Stimulated activated CD4-positive, alpha-beta T cell treated with anti-CD3 and anti-CD28 coated beads, TNF-alpha, amount 100 ng/mL, for 24 hours (primary cell): Measurements from ENCODE around the gene SGCE.
"Not testable (repeated sequence)": the region's sequence is repeated elsewhere in the genome, so short reads cannot be mapped to it uniquely, and the experiment has no call there.

Experiments used
- DNase-seq, 3 experiments: peaks; one replicate each; pipeline ENCODE4 v3.0.0-alpha.2; 2020; ENCODE audit warnings: low read depth in 3 of 3

The SGCE gene, protein sequence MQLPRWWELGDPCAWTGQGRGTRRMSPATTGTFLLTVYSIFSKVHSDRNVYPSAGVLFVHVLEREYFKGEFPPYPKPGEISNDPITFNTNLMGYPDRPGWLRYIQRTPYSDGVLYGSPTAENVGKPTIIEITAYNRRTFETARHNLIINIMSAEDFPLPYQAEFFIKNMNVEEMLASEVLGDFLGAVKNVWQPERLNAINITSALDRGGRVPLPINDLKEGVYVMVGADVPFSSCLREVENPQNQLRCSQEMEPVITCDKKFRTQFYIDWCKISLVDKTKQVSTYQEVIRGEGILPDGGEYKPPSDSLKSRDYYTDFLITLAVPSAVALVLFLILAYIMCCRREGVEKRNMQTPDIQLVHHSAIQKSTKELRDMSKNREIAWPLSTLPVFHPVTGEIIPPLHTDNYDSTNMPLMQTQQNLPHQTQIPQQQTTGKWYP

DNA sequence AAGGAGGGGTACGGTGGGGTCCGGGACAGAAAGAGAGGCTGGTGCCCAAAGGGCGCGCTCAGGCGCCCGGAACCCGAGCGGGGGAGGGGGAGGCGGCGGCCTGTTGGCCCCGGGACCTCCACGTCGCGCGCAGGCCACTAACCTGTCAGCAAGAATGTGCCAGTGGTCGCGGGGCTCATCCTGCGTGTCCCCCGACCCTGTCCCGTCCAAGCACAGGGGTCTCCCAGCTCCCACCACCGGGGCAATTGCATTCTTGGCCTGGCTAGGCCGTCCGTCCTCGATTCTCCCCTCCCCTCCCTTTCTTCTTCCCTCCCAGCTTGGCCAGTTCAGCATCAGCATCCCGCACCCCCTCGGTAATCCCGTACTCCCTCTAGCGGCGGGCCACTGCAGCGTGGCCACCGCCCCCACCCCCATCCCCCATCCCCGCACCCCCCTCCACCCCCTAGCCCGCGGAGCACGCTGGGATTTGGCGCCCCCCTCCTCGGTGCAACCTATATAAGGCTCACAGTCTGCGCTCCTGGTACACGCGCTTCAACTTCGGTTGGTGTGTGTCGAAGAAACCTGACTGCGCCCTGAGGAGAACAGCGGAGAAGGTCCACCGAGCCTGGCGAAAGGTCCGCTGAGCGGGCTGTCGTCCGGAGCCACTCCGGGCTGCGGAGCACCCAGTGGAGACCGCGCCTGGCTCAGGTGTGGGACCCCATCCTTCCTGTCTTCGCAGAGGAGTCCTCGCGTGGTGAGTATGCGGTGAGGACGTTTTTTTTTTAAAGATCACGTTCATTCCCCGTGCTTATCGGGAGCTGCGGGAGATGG, at the start of gene SGCE:
Gene SGCE (minus strand): TSS at position 286 of the 810 bp plus-strand sequence. CDS start 35 bp downstream, at position 251.
- peak in 1 of 3 experiments; percentile 44 for DNase-seq

DNA sequence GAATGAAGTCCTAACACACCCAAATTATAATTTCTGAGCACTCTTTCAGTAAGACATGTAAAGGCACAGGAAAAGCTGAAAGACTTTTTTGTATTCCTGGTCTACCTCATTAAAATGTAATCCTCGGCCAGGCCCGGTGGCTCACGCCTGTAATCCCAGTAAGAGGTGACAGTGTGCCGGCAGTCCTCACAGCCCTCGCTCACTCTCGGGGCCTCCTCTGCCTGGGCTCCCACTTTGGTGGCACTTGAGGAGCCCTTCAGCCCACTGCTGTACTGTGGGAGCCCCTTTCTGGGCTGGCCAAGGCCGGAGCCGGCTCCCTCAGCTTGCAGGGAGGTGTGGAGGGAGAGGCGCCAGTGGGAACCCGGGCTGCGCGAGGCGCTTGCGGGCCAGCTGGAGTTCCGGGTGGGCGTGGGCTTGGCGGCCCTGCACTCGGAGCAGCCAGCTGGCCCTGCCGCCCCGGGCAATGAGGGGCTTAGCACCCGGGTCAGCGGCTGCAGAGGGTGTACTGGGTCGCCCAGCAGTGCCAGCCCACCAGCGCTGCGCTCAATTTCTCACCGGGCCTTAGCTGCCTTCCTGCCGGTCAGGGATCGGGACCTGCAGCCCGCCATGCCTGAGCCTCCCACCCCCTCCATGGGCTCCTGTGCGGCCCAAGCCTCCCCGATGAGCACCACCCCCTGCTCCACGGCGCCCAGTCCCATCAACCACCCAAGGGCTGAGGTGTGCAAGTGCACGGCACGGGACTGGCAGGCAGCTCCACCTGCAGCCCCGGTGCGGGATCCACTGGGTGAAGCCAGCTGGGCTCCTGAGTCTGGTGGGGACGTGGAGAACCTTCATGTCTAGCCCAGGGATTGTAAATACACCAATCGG, 49.5 kb upstream of the SGCE start:
- not testable (repeated sequence) for DNase-seq

DNA sequence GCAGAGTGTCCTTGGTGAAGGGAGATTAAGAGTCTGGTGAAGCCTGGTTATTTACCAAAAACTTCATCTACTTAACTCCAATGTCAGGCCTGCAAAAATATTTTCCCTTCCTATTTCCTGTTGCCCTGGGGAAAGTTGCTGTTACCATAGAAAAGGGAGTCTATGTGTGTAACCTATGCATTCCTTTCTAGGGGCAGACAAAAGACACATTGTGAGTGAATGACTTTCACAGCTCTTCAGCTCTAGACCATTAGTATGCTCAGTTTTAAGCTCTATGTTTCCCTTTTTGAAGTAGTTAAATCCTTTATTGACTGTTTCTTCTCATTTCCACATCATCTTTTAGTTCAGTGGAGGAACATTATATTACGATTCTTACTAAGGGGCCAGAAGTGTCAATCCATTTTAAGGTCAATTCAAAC, 45.6 kb upstream of the SGCE start:
- DNase-seq = no peak

DNA sequence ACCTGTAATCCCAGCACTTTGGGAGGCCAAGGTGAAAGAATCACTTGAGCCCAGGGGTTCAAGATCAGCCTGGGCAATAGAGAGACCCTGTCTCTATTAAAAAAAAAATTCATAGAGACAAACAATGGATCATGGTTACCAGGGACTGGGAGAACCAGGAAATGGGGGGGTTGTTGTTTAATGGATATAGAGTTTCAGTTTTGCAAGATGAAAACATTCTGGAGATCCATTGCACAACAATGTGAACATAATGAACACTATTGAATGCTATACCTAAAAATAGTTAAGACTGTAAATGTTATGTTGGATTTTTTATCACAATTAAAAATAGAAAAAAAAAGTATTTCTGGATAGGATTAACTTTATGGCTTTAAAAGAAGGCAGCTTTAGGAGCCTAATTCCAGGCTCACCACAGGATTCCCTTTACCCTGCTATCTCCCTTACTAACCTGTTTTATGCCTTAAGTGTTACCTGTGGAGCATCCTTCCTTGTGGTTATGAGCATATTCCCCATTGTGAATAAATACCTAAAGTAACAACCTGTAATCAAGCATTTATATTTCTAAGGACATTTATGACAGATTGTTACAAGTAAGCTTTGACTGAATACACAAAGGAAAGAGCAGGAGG, 45.1 kb upstream of the SGCE start:
- DNase-seq = no peak

DNA sequence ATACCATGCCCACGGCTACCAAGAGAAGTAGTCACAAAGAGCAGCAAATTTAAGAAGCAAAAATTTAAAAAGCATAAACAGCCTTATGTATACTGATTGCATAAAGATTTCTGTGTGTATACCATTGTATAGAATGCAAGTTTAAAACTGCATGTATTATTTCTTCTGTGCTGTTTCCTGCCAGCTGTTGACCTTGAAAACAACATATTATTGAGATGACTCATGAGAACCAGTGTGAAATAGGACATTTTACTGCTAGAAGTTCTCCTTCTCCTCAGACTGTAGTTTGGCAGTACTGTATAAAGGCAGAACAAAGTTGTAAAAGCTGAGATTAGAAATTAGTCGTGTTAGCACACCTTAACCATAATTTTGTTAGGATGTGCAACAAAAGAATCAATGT, 42.3 kb upstream of the SGCE start:
- no peak for DNase-seq

DNA sequence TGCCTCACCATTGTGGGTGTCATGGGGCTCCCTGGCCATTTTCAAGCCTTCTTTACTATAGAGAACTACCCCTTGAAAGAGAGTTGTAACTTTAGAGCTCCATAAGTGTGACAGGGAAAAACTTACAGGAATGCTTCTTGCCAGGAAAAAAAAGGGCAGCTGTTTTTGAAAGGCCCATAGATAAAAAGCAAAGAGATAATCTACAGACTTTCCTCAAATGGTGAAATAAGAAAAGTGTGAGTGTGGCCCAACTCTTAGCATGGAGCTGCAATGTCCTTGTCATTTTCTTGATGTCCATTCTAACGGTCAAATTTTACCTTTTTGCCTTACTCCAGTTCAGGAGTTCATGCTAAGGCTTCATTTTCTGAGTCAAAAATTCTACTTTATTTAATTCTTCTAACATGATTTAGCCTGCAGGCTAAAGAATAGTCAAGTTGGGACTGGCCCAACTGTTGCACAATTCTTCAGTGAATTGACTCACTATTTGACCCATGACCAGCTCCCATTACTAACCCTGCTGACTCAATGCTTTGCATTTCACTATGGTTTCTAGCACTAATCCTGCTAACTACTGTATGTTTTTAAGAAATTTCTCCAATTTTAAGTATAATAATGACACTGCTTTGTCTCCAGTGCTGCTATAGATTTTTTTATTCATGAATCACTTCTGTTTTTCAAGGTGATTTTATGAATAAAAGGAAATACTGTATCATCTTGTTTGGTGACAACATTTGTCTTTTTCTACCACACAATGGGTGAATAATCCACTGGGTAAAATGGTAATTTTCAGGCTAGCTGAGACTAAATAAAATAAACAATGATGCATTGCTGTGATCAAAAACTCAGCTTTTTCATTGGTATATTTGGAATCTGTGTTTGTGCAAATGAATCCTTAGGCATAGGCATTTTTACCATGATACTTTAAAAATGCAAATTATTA, 41.4 kb upstream of the SGCE start:
- no peak for DNase-seq

DNA sequence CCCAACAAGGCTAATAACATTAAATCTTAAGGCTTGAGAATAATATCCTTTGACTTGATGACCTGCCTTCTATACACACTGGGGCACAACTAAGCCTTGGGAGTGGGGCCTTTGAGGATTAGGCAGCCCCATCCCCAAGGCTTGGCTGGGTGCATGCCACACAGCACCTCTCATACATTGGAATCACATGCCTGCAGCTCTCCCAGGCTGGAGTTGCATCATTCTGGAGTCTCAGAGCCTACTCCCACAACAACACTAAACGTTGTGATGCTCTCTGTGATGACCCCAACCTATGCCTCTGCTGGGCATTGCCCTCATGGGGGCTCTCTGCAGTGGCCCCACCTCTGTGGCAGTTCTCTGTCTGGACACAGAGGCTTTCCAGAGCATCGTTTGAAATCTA, 31.9 kb upstream of the SGCE start:
- DNase-seq = no peak

DNA sequence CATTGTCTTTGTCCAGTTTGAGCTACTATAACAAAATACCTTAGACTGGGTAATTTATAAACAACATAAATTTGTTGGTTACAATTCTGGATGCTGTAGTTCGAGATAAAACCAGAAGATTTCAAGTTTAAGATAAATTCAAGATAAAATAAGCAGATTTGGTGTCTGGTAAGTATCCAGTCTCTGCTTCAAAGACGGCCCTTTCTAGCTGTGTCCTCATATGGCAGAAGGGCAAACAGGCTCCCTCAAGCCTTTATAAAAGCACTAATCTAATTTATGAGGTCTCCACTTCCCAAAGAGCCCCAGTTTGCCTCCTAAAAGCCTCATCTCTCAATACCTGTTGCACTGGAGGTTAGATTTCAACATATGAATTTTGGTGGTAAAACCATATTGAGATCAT, 31.1 kb upstream of the SGCE start:
- no peak for DNase-seq

DNA sequence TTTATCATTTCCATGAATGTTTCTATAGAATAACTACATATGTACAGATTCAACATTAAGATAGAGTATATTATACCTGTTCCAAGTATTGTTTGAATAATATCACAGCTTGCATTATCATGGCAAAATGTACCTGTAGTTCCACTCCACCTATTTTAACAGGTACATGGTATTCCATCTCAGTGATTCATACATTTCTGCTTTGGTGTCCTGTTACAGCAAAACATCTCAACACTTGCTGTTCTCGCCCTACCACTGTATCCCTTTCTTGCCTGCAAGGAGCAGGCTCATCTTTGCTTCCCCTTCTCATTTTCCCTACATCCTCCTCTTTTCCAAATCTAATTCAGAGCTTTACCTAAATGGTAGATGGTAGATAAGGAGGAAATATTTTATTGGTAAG, 27.1 kb upstream of the SGCE start:
- DNase-seq = no peak

DNA sequence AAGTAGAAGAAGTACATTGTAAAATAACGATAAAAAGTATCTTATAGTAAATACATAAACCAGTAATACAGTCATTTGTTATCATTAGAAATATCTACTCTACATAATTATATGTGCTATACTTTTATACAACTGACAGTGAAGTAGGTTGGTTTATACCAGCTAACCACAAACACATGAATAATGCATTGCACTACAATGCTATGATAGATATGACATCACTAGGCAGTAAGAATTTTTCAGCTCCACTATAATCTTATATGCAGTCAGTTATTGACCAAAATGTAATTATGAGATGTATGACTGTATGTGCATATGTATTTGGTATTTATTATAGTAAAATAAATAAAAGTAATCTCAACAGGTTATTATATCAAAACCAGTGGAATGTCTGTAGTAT, 23.4 kb upstream of the SGCE start:
- no peak for DNase-seq

DNA sequence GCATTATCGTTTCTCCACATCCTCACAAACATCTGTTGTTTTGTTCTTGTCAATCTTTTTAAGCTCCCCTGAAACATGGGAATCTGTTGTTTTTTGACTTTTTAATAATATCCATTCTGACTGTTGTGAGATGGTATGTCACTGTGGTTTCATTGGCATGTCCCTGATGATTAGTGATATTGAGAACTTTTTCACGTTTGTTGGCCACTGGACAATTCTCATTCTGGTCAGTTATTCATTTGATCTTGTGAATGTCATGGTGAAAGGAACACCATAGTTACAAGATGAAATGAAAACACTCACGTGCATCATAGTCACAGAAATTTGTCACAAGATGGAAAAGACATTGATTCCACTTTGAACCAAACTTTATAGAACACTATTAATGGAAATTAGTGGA, 20.5 kb upstream of the SGCE start:
- DNase-seq = no peak

DNA sequence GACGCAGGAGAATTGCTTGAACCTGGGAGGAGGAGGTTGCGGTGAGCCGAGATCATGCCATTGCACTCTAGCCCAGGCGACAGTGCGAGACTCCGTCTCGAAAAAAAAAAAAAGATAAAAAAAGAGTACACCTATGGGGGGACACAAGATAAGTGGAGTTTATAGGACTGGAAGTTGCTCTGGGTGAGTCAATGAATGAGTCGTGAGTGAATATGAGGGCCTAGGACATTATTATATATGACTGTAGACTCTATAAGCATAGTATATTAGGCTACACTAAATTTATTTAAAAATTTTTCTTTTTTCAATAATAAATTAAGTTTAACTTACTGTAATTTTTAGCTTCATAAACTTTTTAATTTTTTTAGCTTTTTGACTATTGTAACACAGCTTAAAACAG, 19.4 kb upstream of the SGCE start:
- DNase-seq = no peak

DNA sequence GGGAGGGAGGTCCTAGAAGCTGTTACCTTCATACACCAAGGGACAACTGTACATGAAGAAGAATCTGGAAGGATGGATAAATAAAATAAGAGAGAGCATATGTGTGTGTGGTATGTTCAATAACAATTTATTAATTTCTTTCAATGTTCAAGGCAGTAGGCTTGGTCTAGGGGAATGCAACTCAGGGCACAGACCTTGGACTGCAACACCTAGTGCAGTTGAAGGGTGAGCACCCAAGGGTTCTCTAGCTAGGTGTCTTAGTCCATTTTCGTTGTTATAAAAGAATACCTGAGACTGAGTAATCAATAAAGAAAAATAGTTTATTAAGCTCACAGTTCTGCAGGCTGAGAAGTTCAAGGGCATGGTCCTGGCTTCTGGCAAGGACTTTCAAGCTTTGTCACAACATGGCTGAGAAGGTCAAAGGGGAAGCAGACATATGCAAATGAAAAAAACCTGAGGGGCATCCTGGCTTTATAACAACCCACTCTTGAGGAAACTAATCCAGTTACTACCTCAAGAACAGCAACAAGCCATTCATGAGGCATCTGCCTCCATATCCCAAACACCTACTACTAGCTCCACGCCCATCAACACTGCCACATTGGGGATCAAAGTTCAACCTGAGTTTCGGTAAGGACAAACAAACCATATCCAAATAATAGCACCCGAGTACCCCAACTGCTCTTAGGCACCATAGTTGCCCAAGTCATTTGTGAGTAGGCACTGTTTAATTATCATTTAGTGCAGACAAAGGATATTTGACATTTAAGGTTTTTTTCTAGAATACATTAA, 15.7 kb upstream of the SGCE start:
- no peak for DNase-seq

DNA sequence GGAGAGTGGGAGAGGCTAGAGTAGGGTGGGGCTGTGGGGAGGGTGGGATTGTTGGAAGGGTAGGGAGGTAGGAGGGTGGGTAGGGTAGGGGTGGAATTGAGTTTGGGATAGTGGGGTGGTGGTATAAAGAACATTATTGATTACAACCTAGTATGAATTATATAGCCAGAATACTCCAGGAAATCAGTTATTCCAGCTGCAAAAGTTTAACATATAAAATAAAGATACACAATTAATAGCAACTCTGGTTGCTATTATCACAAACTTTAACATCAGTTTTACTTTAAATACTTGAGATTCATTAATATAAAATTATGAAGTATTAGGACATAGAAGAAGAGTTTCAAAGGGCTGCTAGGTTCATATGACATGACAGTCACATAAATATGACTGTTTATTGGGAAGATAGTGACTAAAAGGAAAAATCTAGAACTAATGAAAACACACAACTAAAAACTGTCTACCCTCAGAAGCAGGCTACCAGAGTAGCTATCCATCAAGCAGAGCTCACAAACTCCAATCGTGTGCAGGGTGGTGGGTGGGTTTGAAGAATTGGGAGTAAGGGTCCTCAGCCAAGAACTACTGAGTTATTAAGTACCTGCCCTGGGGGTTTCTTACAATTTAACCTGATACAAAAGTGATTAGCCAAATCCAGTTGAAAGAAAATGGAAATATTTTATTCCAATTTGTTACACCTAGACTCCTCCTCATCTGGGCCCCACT, 14.0 kb upstream of the SGCE start:
- no peak for DNase-seq

DNA sequence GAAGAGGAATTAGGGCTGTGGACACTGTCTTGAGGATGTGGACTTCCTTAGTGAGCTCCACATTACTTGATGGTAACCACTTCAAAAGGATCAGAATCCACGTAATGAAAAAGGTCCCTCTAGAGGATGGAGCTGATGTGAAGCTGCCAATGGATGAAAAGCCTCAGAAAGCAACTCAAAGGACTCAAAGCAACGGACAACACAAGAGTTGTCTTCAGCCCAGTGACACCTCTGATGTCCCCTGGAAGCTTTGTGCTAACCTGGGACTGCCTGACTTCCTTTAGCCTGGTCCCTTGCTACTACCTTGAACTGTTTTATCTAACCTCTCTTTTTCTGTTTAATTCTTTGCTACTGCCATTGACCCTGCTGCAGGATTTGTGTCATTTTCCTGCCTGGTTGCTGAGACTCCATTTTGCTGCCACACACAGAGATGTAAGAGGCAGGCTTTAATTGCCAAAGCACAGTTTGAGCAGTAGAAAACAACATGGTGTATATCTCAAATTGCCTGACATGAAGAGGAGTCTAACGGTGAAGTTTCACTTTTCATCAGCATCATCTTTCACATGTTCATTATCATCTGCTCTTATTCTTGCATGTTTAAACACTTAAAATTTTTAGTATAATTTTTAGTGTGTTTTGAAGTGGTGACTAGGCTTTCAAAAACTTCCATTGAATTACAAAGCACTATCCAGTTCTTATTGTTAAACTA, 11.1 kb upstream of the SGCE start:
- no peak for DNase-seq

DNA sequence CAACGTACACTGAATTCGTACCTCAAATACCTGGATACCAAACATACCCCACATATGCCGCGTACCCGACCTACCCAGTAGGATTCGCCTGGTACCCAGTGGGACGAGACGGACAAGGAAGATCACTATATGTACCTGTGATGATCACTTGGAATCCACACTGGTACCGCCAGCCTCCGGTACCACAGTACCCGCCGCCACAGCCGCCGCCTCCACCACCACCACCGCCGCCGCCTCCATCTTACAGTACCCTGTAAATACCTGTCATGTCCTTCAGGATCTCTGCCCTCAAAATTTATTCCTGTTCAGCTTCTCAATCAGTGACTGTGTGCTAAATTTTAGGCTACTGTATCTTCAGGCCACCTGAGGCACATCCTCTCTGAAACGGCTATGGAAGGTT, 9.5 kb upstream of the SGCE start:
- no peak for DNase-seq

DNA sequence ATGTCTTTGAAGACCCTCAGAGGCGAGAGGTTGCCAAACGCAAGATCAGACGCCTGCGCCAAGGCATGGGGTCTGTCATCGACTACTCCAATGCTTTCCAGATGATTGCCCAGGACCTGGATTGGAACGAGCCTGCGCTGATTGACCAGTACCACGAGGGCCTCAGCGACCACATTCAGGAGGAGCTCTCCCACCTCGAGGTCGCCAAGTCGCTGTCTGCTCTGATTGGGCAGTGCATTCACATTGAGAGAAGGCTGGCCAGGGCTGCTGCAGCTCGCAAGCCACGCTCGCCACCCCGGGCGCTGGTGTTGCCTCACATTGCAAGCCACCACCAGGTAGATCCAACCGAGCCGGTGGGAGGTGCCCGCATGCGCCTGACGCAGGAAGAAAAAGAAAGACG, 8.1 kb upstream of the SGCE start:
- no peak for DNase-seq

DNA sequence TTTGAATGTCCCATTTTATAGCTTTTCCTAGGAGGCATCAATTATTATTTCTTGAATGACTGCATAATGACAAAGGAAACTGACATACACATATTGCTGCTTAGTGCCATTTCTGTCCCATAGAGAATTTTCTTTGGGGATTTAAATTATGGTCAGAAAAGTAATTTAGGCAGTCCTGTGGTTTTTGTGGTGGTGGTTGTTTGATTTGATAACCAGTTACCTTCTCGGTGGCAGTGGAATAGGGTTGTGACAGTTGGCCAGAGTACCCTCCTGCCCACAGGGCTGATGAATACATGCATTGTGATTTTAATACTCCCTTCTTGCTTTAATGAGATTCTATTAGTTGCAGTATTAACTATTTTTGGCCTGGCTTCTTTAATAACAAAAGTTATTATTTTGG, 6.6 kb upstream of the SGCE start:
- no peak for DNase-seq
